KMS-11 (cell line): ENCODE data around the gene AKR1C2.

Source experiments
- H2AFZ ChIP-seq: fragments of 200-600 bp; sonication (generic); 2 replicates; pipeline ENCODE4 v1.6.1; 2016; ENCODE audit warnings: antibody characterized with exemption, mixed run types, low read depth
- H3K27ac ChIP-seq: fragments of 200-600 bp; sonication (generic); 2 replicates; pipeline ENCODE4 v1.6.1; 2016; ENCODE audit warnings: mild to moderate bottlenecking, mixed run types
- H3K27me3 ChIP-seq: fragments of 200-600 bp; sonication (generic); 2 replicates; pipeline ENCODE4 v1.6.1; 2017; ENCODE audit warnings: mild to moderate bottlenecking, low read depth, mixed run types, moderate library complexity; ENCODE audit not compliant: insufficient read depth
- H3K36me3 ChIP-seq: fragments of 200-600 bp; sonication (generic); 2 replicates; pipeline ENCODE4 v1.6.1; 2017; ENCODE audit warnings: mild to moderate bottlenecking, mixed run types; ENCODE audit not compliant: insufficient read depth
- H3K4me1 ChIP-seq: fragments of 200-600 bp; sonication (generic); 2 replicates; pipeline ENCODE4 v1.6.1; 2016; ENCODE audit warnings: mild to moderate bottlenecking, low read depth, mixed run types; ENCODE audit not compliant: poor library complexity, severe bottlenecking
- H3K4me2 ChIP-seq: fragments of 200-600 bp; sonication (generic); 2 replicates; pipeline ENCODE4 v1.7.0; 2016; ENCODE audit warnings: mild to moderate bottlenecking, mixed run types
- H3K4me3 ChIP-seq: fragments of 200-600 bp; sonication (generic); IDR thresholded peaks from 2 replicates; pipeline ENCODE4 v1.6.1; 2017; ENCODE audit warnings: low read depth, low read length, mixed read lengths; ENCODE audit not compliant: insufficient read depth
- H3K79me2 ChIP-seq: fragments of 200-600 bp; sonication (generic); 2 replicates; pipeline ENCODE4 v1.6.1; 2016; ENCODE audit warnings: low read depth, mixed run types; ENCODE audit not compliant: insufficient read depth
- H3K9ac ChIP-seq: fragments of 200-600 bp; sonication (generic); 2 replicates; pipeline ENCODE4 v1.6.1; 2016; ENCODE audit warnings: mild to moderate bottlenecking, mixed run types
- H4K20me1 ChIP-seq: fragments of 200-600 bp; sonication (generic); 2 replicates; pipeline ENCODE4 v1.6.1; 2016; ENCODE audit warnings: mild to moderate bottlenecking, mixed run types; ENCODE audit not compliant: insufficient read depth
- TF ChIP-seq, protein P1 (sequence below): fragments of 200-600 bp; sonication (generic); conservative IDR thresholded peaks from 2 replicates; pipeline ENCODE4 v1.6.1; 2017; ENCODE audit warnings: low read depth, mild to moderate bottlenecking, antibody characterized with exemption, low read length, moderate library complexity, mixed read lengths

AKR1C2 gene

DNA sequence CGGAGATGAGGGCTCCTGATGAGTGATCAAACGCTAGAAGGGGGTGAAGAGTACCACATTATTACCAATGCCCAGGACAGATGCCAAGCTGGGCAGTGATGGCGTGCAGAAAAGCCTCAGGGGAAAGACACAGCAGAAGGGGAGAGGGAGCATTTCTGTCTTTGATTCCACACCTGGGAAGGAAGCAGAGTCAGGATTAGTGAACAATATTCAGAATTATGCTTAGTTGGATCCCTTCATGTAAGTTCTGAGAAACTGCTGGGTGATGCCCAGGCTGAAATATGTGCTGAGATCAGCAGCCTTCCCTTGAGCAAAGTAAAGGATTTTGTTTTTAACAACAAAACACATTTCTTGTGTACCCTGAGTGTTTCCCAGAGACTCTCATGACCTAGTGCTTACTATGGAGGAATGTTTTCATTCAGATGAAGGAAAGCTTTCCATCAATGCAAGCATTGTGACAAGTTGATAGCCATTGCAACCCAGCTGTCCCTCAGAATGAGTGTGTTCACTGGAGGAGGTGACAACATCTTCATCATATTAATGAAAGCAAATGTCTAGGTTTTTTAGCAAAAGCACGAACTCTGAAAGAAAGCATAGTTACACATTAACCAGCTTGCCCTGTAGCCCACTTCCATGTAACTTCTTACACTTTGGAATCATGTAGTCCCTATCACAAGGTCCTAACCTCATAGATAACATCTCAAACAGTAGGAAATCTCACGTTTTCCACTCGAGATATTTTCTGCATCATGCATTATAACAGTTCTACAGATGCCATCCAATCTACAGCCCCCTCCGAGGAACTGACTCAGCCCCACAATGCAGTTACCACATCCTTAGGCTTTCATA lies 64.2 kb downstream of the AKR1C2 start:
- no peaks in the 10 kb centered on the region for H3K27me3 ChIP-seq
- H3K27ac ChIP-seq: no peak overlapping the region
- no peak overlapping the region for H3K9ac ChIP-seq
- H3K36me3 ChIP-seq: no peaks in the 10 kb centered on the region
- TF ChIP-seq, protein P1, sequence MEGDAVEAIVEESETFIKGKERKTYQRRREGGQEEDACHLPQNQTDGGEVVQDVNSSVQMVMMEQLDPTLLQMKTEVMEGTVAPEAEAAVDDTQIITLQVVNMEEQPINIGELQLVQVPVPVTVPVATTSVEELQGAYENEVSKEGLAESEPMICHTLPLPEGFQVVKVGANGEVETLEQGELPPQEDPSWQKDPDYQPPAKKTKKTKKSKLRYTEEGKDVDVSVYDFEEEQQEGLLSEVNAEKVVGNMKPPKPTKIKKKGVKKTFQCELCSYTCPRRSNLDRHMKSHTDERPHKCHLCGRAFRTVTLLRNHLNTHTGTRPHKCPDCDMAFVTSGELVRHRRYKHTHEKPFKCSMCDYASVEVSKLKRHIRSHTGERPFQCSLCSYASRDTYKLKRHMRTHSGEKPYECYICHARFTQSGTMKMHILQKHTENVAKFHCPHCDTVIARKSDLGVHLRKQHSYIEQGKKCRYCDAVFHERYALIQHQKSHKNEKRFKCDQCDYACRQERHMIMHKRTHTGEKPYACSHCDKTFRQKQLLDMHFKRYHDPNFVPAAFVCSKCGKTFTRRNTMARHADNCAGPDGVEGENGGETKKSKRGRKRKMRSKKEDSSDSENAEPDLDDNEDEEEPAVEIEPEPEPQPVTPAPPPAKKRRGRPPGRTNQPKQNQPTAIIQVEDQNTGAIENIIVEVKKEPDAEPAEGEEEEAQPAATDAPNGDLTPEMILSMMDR: no peak
- H4K20me1 ChIP-seq: no peaks in the 10 kb centered on the region
- no peaks in the 10 kb centered on the region for H3K4me1 ChIP-seq
- no peak overlapping the region for H3K4me2 ChIP-seq
- H3K79me2 ChIP-seq: no peaks in the 10 kb centered on the region
- no peak overlapping the region for H3K4me3 ChIP-seq
- no peak overlapping the region for H2AFZ ChIP-seq
